Inflammatory macrophage (primary cell): Measurements from ENCODE around the gene CCDC120.

Source experiments
- DNase-seq, 2 donors: peaks; one replicate each; pipeline ENCODE4 v3.0.0-alpha.2; 2020 to 2022

CCDC120 gene

GRCh38 chrX:49102190-49102589 is 43.4 kb downstream of the CCDC120 start:
- DNase-seq: no peak

DNA sequence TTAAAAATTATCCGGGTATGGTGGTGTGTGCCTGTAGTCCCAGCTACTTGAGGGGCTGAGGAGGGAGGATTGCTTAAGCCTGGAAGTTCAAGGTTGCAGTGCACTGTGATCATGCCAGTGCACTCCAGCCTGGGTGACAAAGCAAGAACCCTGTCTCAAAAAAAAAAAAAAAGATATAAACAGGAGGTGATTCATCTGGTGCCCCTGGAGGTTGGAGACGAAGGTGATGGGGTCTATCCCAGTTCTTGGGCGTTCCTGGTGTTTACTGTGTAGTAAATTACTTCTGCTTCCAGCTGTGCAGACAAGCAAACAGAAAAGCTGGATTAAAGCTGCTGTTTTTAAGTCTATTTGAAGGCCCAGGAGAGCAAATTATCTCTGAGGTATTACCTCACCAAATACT is 44.8 kb downstream of the CCDC120 start:
- no peak for DNase-seq

DNA sequence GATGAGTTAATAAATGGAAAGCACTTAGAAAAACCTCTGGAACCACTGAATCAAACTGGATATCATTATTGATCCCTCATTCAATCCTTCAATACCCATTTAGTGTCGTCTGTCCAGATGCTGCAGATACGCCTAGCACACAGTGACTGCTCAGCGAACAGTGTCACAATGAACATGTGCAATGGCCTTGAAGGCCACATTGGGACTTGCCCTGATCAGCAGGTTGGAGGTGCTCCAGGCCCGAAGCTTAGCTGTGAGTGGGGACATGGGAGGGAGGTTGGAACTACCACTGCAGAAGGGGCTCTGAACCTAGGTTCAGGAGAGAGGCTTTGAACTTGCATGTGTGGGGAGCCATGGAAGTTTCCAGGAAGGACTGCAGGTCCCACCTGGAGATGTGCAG is 47.5 kb downstream of the CCDC120 start:
- no peak for DNase-seq

GRCh38 chrX:49106930-49107329 is 48.1 kb downstream of the CCDC120 start:
- DNase-seq: peak; percentile 5 to 14

- DNase-seq: no peak
Observed at GRCh38 chrX:49108641-49109040, 49.8 kb downstream of the CCDC120 start.

DNA sequence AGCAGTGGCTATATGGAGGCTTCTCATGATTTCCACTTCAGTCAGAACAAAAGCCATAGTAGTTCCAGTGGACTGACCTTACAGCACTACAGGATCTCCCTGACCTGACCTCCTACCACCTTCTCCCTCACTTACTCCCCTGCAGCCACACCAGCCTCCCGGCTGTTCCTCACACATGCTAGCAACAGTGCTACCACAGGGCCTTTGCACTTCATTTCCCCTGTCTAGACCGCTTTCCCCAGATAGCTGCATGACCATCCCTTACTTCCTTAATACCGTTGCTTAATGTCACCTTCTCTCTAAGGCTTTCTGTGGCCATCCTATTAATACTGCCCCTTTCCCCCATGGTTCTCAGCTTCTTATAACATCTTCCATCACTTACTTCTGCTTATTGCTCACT is 51.6 kb downstream of the CCDC120 start:
- DNase-seq: no peak

DNA sequence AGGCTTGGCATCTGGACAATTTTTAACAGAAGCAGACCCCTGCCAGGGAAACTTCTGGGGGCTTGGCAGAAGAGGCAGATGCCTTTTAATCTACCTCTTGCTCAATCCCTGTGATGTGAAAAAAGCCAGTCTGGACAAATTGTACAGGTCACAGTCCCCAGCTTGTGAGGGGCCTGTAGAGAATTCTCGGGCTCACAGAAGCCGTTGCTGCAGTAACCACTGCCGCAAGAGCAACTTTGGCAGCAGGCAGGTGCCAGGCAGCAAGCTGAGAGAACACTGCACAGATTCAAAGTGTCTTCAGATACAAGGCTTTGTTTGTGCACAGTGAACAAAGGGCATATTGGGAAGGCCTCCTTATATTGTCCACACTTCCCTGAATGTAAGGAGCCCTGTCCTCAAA is 53.0 kb downstream of the CCDC120 start:
- no peak for DNase-seq

- no peak for DNase-seq
Observed at GRCh38 chrX:49116076-49116475, 57.3 kb downstream of the CCDC120 start.

- DNase-seq: no peak
Observed at GRCh38 chrX:49116716-49117115, 57.9 kb downstream of the CCDC120 start.

DNA sequence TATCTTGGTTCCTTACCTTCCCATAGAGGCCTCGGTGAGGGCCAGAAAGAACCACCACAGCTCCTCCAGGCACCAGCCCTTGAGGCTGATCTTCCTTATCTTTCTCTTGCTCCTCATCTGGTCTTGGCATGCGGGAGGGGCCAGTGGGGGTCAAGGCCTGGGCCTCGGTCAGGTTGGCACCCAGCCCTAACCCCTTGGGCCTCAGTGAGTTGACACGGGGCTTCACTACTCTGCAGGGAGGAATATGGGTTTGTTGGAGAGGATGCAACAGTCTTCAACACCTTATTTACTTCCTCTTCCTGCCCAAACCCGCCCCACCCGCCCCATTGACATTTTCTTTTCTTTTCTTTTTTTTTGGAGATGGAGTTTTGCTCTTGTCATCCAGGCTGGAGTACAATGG is 58.8 kb downstream of the CCDC120 start:
- DNase-seq: no peak
